HG03575 (cell line): ENCODE measurements around the gene SLC18B1.
"Not testable (repeated sequence)": the region's sequence is repeated elsewhere in the genome, so short reads cannot be mapped to it uniquely, and the experiment has no call there.

Experiments
- ATAC-seq: cut with Tn5 transposase; IDR thresholded peaks from one replicate; pipeline ENCODE4 v1.9.1; 2021; ENCODE audit not compliant: unreplicated experiment, insufficient number of reproducible peaks, low FRiP score; ENCODE audit errors: extremely low read depth

Gene SLC18B1

DNA sequence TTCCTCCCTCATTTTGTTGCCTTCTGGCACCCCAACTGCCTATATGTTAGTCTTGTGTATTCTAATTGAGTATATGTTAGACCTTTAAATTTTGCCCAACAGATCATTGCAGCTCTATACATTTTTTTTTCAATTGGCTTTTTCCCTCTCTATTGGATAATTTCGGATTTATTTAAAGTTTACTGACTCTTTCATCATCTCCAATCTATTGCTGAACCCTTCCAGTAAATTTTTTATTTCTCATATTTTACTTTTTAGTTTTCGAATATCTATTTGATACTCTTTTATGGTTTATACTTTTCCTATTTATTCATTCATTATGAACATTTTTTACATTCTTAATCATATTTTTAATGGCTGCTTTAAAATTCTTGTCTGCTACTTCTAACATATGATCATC lies 7.1 kb upstream of the SLC18B1 start:
- ATAC-seq: no peak

DNA sequence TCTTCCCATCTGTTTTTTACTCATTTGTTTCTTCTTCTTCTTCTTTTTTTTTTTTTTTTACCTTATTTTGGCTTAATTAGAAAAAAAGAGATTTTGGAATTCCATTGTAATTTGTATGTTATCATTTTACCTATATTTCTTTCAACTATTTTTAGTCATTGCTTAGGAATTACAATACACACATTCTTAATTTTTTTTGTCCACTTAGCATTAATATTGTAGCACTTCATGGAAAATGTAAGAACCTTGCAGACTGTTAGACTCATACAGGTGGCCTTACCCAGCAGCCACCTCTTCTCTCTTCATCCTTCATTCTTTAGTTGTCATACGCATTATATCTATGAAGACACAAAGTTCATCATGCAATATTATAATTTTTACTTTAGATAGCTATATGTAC lies 5.8 kb upstream of the SLC18B1 start:
- no peak for ATAC-seq

DNA sequence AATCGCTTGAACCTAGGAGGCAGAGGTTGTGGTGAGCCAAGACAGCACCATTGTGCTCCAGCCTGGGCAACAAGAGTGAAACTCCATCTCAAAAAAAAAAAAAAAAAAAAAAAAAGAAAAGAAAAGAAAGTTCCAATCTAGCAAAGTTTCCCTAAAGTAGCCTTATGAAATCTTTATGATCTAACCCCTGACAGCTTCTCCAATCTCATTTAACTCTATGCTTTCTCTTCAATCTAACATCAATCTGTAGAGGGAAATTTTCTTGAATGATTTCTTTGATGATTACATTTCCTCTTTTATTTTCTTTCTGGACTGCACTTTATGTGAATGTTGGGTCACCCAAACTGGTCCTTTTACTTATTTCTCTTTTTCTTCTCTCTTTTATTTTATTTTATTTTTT lies 2.2 kb upstream of the SLC18B1 start:
- no peak for ATAC-seq

DNA sequence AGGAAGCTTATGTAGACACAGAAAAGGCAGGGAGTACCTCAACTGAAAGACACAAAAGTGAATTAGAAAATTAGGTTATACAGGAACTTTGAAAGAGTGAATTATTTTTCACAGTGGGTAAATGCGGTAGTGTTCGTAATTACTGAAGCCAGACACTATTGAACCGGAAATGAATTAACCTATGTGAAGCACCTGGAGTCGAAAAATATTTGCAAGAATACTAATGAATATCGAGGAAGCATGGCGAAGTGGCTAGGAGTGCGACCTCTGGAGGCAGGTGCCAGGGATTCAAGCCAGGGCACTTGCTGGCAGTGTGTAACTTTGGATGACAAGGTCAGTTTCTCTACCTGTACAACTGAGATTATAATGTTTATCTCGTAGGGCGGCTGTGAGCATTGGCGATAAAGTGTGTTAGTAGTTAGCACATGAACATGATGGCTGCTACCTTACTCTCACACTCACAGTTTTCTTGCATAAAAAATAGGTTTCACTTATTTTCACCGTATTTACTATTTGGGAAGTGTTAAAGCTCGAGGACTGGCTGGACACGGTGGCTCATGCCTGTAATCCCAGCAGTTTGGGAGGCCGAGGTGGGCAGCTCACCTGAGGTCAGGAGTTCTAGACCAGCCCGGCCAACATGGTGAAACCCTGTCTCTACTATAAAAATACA lies 567 bp upstream of the SLC18B1 start:
- ATAC-seq: peak; percentile 75

DNA sequence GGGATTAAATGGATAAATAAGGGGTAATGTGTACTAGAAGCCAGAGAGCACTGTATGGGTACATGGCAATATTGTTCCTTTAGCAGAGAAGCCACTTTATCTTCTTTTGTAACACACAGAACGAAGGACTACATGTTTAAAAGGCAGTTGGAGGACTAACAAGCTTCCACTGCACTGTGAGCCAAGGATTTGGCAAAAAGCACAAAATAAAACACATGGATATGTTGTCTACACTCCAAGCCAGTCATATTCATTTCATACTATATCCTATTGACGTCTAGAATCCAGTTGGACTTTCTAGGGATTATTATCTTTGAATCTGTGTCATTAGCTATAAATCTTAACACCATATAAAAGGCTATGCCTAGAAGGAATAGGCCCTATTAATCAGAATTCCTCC lies 3.0 kb downstream of the SLC18B1 start:
- no peak for ATAC-seq

DNA sequence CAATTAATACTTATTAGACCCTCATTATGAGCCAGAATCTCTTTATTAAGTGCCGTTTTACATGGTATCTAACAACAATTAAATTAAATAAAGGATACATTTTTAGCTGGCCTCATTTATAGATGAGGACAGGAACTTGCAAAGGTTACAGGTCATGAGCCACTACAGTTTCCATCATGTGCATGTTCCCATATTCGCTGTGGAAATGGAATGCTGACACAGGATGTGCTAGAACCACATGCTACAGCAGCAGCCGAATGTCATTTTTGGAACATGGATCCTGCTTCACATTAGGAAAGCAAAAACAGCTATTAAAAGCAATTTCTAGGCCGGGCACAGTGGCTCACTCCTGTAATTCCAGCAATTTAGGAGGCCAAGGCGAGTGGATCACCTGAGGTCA lies 5.9 kb downstream of the SLC18B1 start:
- no peak for ATAC-seq

DNA sequence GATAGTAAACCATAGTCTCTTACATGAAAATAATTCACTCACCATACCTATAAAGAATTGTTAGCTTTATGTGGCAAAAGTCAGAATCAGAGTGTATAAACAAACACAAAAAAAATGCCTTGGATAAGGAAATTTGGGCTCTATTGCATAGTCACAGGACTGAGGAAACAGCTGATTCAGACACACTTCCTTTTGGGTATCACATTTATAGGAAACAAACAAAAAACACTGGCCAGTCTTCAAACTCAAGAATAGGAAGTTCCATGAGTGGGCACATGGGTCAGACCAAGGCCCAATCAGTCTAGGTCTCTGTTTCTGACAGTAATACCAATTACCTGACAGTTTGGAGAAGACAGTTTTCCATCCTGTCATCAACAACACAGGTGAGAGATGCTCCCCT lies 8.0 kb downstream of the SLC18B1 start:
- no peak for ATAC-seq

DNA sequence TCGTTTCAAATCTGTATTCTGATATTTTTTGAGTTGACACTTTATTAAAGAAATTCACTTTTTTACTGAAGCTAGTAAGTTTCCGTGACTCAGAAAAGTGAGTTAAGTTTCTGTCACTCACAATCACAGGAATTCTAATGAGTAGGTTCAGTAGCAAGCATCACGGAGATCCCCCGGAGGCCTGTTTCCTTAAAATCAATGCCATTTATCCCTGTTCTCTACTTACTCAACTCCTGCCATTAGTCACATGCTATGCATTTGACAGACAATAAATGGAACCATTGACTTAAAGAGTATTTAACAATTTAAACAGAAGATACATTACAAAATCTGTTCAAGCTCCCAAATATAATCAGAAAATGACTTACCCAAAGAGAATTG lies 9.1 kb downstream of the SLC18B1 start:
- no peak for ATAC-seq

DNA sequence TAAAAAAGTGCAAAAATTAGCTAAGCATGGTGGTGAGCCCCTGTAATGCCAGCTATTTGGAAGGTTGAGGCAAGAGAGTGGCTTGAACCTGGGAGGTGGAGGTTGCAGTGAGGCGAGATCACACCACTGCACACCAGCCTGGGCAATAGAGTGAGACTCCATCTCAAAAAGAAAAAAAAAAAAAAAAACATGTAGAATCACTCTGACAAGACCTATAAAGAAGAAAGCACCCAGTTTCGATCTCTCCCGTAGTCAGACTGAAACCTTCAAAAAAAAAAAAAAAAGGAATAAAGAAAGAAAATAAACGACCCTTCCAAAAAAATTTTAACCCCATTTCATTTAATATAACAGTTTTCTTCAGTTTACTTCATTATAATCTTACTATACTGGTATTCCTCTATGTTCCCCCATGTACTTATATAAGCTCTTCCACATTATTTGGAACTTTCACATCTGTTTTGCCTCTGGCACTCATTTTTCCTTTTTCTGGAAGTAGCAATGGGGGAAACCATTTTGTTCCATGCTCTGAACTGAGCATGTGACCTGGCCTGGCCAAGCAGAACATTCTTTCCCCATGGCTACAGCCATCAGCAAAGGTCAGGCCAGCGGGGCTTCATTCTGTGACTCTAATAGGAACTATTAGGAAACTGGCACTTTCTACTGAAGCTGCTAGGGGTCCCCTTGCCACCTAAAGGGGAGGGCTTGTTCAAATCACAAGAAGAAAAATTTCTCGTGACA lies 9.6 kb downstream of the SLC18B1 start:
- ATAC-seq: no peak

DNA sequence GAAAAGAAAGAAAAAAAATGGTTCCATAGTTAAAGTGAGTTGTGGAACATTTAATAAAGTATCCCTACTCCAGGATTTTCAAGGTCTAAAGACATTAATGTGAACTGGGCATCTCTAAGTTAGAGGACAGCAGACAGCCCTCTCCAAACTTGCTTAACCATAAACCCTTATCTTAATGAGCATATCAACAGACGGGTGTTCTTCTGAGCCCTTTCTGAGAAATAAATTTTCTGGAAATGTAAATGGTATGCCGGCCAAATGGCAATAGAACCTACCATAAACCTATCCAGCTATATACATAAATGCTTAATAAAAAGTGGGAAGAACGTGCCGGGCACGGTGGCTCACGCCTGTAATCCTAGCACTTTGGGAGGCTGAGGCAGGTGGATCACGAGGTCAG lies 12.5 kb downstream of the SLC18B1 start:
- ATAC-seq: no peak

DNA sequence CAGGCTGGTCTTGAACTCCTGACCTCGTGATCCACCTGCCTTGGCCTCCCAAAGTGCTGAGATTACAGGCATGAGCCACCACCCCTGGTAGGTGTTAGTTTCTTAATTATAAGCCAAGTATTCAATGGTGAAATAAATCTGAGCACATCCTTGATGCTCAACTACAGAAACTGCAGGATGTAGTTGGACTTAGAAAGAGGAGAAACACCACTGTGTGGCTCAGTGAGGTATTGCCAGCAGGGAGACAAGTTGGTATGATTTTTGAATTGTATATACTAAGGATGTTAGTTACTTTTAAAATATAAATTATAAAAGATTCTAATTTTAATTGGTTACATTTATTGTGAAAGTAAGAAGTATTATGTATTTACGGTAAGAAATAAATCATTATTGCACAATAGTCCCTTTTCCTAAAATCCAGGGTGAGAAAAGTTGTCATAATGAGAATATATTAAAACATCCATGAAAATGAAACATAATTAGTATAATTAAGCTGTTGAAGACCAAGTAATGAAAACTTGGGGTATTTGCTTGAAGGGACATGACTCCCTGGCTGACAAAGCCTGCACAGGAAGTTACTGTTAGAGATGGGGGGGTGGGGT lies 17.6 kb downstream of the SLC18B1 start:
- no peak for ATAC-seq

DNA sequence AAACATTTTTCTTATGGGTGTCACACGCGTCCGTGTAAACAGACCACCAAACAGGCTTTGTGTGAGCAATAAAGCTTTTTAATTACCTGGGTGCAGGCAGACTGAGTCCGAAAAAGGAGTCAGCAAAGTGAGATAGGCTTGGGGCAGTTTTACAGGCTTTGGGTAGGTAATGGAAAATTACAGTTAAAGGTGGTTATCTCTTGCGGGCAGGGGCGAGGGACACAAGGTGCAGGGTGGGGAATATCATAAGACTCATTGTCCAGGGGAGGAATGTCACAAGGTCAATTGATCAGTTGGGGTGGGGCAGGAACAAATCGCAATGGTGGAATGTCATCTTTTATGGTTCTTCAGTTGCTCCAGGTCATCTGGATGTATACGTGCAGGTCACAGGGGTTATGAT lies 20.6 kb downstream of the SLC18B1 start:
- not testable (repeated sequence) for ATAC-seq

DNA sequence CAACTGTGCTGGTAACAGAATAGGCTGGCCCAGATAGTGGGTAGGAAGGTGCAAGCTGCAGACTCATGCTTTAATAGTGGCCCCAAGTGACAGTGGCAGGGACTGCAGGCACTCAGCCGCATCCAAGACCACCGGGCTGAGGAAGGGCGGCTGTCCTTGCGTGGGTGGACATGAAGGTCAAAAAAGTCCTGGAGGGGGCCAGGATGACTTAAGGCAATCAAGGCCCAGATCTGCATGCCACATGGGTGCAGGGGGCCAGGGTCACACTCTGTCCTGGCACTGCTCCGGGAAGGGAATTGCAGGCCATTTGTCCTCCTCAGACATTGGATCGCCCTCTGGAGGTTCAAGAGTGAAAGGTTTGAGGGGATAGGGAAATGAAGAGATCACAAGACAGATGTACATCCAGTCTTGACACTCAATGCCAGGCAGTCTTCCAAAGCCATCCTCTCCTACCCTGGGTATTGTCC lies 30.4 kb downstream of the SLC18B1 start:
- peak; percentile 74 for ATAC-seq

DNA sequence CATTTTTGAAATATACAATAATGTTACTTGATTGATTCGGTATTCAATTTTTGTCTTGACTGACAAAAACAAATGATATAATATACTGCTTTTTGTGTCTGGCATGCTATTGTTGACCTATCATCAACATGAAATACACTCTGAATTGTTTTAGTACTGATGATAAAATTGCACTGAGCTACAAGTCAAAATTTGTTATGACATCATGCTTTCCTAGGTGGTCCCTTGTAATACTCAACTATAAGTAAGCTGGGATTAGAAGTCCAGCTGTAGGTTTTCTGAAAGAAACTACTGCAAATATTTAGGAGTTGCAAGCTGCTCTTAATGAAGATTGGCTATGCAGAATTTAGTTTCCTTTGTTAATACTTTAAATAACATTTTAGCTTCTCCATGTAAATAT lies 32.9 kb downstream of the SLC18B1 start:
- ATAC-seq: no peak

DNA sequence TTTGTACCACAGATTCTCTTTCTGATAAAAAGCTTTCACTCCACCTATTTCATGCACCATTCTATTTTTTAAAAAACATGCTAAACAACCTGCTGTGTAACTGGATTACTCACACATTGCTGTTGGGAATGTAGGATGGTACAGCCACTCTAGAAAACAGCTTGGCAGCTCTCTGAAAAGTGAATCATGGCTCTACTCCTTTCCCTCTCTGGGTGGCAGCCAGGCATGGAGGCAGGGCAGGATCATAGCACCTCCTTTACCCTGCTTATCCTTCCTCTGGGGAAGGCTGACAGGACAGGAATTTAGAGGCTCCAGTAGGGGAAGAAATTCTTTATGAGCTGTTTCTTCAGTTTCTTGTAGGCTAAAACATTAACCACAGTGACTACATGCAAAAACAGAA lies 34.1 kb downstream of the SLC18B1 start:
- no peak for ATAC-seq

DNA sequence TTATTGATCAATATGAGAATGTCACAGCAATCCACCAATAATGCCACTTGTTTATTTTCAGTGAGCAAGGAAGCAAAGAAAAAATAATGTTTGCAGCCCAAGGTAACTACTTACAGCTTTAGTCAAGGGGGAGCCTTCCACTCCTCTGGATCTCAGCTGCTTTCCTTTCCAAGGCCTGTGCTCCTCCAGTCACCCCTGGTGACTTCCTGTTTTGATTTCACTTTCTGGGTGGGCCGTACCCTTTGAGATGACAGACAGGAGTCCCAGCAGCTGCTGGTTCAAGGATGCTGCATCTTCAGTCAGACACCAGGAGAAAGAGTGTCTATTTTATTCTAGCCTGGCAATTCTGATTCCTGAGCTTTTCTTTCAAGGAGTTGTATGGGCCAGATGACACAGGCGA lies 35.2 kb downstream of the SLC18B1 start:
- peak; percentile 91 for ATAC-seq

DNA sequence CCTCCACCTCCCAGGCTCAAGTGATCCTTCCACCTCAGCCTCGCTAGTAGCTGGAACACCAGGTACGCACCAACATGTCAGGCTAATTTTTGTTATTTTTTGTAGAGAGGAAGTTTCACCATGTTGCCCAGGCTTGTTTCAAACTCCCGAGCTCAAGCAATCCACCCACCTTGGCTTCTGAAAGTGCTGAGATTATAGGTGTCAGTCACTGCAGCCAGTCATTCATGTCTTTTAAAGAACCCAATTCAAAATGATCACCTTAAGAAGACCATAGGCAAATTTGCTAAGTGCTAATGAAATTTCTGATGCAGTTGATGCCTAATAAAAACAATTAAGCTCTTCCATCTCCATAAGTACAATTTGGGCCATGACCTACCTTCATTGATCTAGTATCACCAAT lies 38.2 kb downstream of the SLC18B1 start:
- ATAC-seq: no peak

DNA sequence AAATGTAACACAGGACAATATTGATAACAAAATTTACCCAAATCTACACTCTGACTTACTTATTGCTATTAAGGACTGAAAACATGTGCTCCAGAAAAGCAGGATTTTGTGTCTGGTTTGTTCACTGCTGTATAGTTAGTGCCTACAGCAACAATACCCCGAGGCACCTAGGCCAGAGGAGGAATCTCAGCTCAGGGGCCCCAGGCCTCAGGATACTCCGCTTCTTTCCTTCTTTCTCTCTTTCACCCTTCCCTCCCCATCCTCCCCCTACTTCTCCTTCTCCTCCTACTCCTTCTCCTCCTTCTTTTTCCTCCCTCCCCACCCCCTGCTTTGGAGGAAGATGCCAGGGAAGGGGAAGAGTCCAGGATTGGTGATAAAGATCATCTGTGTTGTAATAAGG lies 39.7 kb downstream of the SLC18B1 start:
- no peak for ATAC-seq

DNA sequence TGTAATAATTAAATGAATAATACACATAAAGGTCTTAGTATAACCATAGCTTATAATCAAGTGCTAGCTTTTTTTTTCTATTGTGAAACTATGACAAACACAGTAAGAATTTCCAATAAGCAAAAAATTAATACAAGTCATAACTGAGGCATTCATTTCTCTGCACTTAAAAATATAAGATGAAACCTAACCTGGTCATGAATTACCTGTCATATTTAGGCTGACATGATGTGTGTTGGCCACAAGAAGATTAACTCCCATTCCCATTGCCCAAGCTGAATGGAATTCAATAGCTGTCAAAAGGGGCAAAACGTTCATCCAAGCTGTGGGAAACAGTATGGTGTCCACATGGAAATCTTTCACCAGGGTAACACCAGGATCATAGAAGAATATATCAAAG lies 46.2 kb downstream of the SLC18B1 start:
- ATAC-seq: no peak

DNA sequence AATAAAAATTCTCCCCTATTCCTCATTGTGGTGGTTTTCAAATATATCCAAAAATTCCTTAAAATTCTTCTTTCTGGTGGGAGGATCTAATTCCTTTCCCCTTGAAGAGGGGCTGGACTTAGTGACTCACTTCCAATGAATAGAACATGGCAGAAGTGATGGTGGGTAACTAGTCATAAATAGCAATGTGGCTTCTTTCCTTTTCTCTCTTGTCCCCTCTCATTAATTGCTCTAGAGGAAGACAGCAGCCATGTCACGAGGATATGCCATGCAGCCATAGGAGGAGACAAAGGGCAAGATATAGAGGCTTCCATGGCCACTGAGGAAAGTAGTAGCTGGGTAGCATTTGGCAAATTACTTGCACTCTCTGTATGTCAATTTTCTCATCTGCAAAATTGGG lies 46.6 kb downstream of the SLC18B1 start:
- no peak for ATAC-seq
